IPS-15b (cell line): ENCODE measurements around the gene DENND1A.
A peak's percentile ranks its signal among the peaks of the same experiment; 100 is the strongest.
"Not testable (repeated sequence)": the region's sequence is repeated elsewhere in the genome, so short reads cannot be mapped to it uniquely, and the experiment has no call there.

Experiments used
- H3K27me3 ChIP-seq: one replicate; pipeline ENCODE4 v1.6.1; 2013; ENCODE audit warnings: low read length; ENCODE audit not compliant: control insufficient read depth, insufficient read depth
- H3K36me3 ChIP-seq: one replicate; pipeline ENCODE4 v1.6.1; 2013; ENCODE audit warnings: low read length; ENCODE audit not compliant: control insufficient read depth, insufficient read depth
- H3K4me1 ChIP-seq: one replicate; pipeline ENCODE4 v1.6.1; 2013; ENCODE audit warnings: mild to moderate bottlenecking, low read length; ENCODE audit not compliant: control insufficient read depth, insufficient read depth
- H3K4me3 ChIP-seq: one replicate; pipeline ENCODE4 v1.5.1; 2013; ENCODE audit warnings: low read depth, low read length
- H3K9ac ChIP-seq: one replicate; pipeline ENCODE4 v1.6.1; 2013; ENCODE audit warnings: low read depth, mild to moderate bottlenecking, low read length
- H3K9me3 ChIP-seq: one replicate; pipeline ENCODE4 v1.6.1; 2013; ENCODE audit warnings: mild to moderate bottlenecking, low read length; ENCODE audit not compliant: control insufficient read depth, insufficient read depth

DENND1A gene

DNA sequence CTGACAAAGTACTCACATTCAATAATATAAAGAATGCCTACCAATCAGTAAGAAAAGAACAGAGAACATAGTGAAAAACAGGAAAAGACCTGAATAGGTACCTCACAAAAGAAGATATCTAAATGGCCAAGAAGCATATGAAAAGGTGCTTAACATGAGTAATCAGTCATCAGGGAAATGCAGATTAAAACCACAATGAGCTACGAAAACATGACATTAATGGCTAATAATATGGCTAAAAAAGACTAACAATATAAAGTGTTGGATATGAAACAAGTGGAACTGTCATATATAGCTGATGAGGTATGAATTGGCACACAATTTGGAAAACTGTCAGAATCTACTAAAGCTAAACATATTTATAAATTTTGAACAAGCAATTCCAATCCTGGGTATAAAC lies 18.9 kb downstream of the DENND1A start:
- Histone ChIP-seq H3K9me3 (no peaks in the 10 kb centered on the region), H3K36me3 (no peaks in the 10 kb centered on the region), H3K9ac (no peak overlapping the region), H3K27me3 (no peaks in the 10 kb centered on the region), H3K4me1 (peaks cover 8% of the 10 kb centered on the region), H3K4me3 (no peak overlapping the region)

DNA sequence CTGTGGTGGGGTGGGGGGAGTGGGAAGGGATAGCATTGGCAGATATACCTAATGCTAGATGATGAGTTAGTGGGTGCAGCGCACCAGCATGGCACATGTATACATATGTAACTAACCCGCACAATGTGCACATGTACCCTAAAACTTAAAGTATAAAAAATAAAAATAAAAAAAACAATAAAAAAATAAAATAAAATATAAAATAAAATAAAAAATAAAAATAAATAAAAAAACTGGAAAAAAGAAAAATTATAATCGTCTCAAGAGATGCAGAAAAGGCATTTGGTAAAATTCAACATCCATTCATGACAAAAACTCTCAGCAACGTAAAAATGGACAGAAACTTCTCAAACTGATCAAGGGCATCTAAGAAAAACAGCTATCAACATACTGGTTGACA lies 20.7 kb downstream of the DENND1A start:
- H3K36me3 ChIP-seq, H3K4me3 ChIP-seq, H3K9me3 ChIP-seq, H3K27me3 ChIP-seq, H3K9ac ChIP-seq, H3K4me1 ChIP-seq: not testable (repeated sequence)

DNA sequence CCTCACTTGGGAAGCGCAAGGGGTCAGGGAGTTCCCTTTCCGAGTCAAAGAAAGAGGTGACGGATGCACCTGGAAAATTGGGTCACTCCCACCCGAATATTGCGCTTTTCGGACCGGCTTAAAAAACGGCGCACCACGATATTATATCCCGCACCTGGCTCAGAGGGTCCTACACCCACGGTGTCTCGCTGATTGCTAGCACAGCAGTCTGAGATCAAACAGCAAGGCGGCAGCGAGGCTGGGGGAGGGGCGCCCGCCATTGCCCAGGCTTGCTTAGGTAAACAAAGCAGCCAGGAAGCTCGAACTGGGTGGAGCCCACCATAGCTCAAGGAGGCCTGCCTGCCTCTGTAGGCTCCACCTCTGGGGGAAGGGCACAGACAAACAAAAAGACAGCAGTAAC lies 26.4 kb downstream of the DENND1A start:
- not testable (repeated sequence) for H3K27me3 ChIP-seq, H3K9ac ChIP-seq, H3K36me3 ChIP-seq, H3K4me1 ChIP-seq, H3K9me3 ChIP-seq, H3K4me3 ChIP-seq

DNA sequence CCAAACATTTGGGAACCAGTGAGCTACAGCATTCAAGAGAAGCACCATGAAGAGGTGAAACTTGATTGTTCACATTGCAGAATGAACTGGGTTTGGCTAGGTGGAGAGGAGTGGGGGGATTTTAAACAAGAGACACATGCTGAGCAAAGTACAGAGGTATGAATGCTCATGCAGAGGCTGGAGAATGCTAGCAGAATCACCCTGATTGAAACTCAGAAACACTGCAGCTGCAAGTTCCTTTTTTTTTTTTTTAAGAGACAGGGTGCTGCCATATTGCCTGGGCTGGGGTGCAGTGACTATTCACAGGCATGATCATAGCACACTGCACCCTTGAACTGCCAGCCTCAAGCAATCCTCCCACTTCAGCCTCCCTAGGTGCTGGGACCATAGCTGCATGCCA lies 35.1 kb downstream of the DENND1A start:
- no peak overlapping the region for H3K4me3 ChIP-seq
- peaks cover 23% of the 10 kb centered on the region for H3K4me1 ChIP-seq
- H3K36me3 ChIP-seq, result no peaks in the 10 kb centered on the region

DNA sequence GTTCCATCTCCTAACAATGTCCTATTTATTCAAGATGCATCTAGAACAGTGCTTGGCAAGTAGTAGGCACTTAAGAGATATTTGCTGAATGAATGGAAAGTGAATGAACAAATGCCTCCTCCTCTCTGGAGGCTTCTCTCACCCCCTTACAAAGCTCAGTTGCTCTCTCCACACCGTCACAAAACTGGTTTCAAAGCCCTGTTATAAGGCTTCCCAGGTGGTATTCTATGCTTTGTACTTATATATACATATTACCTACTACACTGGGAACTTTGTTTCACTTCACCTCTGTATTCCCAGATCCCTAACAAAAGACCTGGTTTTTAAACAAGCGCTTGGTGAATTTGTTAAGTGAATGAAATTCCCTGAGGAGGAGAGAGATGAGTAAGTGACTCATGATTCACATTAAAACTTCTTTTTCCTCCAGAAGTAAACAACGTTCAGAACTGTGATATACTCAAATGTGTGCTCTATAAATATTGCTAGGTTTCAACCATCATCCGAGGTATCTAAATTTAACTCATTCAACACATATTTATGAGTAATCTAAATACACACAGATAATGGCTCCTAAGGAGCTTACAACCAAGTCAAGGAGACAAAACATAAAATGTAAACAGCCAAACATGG lies 36.0 kb downstream of the DENND1A start:
- H3K4me1 ChIP-seq, result peaks cover 23% of the 10 kb centered on the region
- H3K36me3 ChIP-seq, result no peaks in the 10 kb centered on the region
- H3K27me3 ChIP-seq, result no peaks in the 10 kb centered on the region
- peak overlapping the region; percentile 10 for H3K4me3 ChIP-seq
- no peak overlapping the region for H3K9ac ChIP-seq
- H3K9me3 ChIP-seq, result no peaks in the 10 kb centered on the region

More for the DNA sequence above, 35.1 kb downstream of the DENND1A start:
- H3K9ac ChIP-seq, result no peak overlapping the region
- no peaks in the 10 kb centered on the region for H3K27me3 ChIP-seq
- H3K9me3 ChIP-seq, result no peaks in the 10 kb centered on the region

DNA sequence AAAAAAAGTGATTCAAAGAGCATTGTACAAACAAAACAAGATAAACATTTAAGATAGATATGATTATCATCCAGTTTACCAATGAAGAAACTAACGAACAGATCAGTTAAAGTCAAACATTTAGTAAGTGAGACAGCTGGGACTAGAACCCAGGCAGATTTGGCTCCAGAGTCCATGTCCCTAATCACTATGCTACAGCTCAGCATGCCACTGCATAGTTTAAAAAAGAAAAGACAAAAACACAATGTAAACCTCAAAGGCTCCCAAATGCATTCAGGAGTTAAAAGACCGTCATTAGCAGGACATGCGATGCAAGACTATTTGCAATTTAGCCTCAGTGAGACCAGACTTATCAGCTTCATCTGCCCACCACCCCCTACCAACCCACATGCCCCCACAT lies 36.8 kb downstream of the DENND1A start:
- Histone ChIP-seq H3K4me3 (no peak overlapping the region), H3K4me1 (peaks cover 23% of the 10 kb centered on the region), H3K9ac (no peak overlapping the region), H3K36me3 (no peaks in the 10 kb centered on the region), H3K9me3 (no peaks in the 10 kb centered on the region), H3K27me3 (no peaks in the 10 kb centered on the region)

DNA sequence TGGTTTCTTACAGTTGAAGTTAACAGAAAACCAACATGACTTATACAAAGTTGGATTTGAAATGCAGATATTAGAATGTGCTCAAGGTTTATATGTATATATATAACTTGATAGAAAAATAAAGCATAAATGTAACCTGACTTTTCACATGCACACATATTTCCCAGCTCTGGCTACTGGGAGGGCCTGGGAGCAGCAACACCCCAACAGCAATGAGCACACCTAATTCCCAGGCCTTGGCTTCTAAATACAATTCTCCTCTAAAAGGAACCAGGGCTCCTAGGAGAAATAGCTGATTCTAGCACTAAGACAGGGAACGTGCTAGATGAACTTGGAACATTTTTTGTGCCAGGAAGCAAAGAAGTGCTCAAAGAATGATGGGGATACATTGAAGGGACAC lies 42.1 kb downstream of the DENND1A start:
- H3K27me3 ChIP-seq, result no peaks in the 10 kb centered on the region
- H3K4me1 ChIP-seq, result peaks cover 9% of the 10 kb centered on the region
- no peaks in the 10 kb centered on the region for H3K36me3 ChIP-seq

DNA sequence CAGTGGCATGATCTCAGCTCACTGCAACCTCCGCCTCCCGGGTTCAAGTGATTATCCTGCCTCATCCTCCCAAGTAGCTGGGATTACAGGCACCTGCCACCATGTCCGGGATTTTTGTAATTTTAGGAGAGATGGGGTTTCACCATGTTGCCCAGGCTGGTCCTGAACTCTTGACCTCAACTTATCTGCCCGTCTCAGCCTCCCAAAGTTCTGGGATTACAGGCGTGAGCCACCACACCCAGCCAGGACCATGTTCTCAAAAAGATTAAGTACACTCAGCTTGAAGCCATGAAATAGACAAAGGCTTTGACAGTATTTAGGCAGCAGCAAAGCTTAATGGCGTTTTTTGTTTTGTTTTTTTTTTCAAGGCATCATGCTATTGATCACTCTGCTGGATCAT lies 44.1 kb downstream of the DENND1A start:
- not testable (repeated sequence) for H3K9ac ChIP-seq, H3K4me1 ChIP-seq, H3K4me3 ChIP-seq, H3K9me3 ChIP-seq, H3K27me3 ChIP-seq, H3K36me3 ChIP-seq

More for the DNA sequence above, 42.1 kb downstream of the DENND1A start:
- Histone ChIP-seq H3K9me3 (no peaks in the 10 kb centered on the region), H3K9ac (no peak overlapping the region), H3K4me3 (no peak overlapping the region)

DNA sequence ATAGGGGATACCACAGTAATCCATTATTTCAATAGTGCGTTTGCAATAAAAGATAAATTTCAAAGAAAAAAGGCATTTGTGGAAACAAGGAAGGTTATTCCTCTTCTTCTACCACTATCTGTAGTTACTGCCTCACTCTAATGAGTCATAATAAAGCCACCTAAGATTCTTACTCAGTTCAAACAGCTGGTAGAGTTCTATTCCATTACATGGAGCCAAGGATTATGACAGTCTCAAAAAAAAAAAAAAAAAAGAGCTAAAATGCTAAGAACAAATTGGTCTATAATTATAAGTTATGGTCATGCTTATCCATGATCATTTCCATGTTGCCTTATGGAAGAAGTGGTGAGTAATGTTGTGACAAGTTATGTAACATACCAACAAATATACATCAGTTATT lies 46.3 kb downstream of the DENND1A start:
- no peaks in the 10 kb centered on the region for H3K4me1 ChIP-seq
- no peaks in the 10 kb centered on the region for H3K9me3 ChIP-seq
- H3K36me3 ChIP-seq, result no peaks in the 10 kb centered on the region
- H3K9ac ChIP-seq, result no peak overlapping the region
- no peaks in the 10 kb centered on the region for H3K27me3 ChIP-seq
- H3K4me3 ChIP-seq, result no peak overlapping the region

DNA sequence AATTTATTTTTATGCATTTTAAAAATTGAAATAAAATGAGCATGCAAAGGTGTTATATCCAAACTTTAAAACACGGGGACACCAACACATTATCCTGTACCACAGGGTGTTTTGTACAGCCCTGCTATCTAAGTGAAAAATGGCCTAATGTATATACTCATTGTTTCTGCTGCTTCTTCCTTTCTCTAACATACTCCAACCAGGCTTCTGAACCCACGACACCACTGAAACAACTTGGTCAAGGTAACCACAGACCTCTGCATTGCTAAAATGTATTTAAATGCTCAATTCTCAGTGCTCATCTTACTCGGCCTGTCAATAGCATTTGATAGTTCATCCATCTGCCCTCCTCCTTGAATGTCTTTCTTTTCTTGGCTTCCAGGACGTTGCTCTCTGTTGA lies 48.3 kb downstream of the DENND1A start:
- H3K36me3 ChIP-seq, result no peaks in the 10 kb centered on the region
- no peaks in the 10 kb centered on the region for H3K27me3 ChIP-seq
- H3K4me3 ChIP-seq, result no peak overlapping the region
- H3K9me3 ChIP-seq, result no peaks in the 10 kb centered on the region
- no peaks in the 10 kb centered on the region for H3K4me1 ChIP-seq
- H3K9ac ChIP-seq, result no peak overlapping the region

DNA sequence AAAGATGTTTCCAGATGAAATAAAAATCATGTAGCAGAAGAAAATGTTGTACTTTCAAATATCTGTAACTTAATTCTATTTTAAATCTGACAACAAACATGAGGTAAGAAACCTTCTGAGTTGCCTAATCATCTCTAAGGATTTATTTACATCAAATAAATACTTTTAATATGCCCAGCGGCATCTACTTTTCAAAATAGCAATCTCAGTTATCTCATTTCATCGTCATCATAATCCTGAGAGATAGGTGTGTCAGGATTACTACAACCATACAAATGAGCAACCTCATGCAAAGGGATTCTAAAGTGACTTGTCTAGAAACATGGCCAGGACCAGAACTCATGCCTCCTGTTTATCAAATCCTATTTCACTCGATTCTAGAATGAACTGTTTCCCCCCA lies 49.5 kb downstream of the DENND1A start:
- Histone ChIP-seq H3K4me3 (no peak overlapping the region), H3K9me3 (no peaks in the 10 kb centered on the region), H3K9ac (no peak overlapping the region), H3K27me3 (no peaks in the 10 kb centered on the region), H3K36me3 (no peaks in the 10 kb centered on the region), H3K4me1 (no peaks in the 10 kb centered on the region)

DNA sequence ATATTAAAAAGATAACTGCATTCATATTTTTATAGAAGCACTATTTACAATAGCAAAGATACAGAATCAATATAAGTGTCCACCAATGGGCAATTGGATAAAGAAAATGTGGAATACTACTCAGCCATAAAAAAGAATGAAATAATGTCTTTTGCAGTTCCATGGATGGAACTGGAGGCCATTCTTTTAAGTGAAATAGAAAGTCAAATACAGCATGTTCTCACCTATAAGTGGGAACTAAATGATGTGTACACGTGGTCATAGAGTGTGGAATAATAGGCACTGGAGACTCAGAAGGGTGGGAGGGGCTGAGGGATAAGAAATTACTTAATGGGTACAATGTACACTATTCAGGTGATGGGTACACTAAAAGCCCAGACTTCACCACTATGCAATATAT lies 53.2 kb downstream of the DENND1A start:
- no peaks in the 10 kb centered on the region for H3K36me3 ChIP-seq
- no peak overlapping the region for H3K4me3 ChIP-seq
- no peaks in the 10 kb centered on the region for H3K9me3 ChIP-seq
- no peaks in the 10 kb centered on the region for H3K4me1 ChIP-seq
- no peak overlapping the region for H3K9ac ChIP-seq
- H3K27me3 ChIP-seq, result no peaks in the 10 kb centered on the region
